Adrenal gland (tissue), 5 donors: ENCODE data around the gene PRPF6.

Source experiments
- CTCF ChIP-seq, 6 experiments: fragments of 450-650 bp in 4 of 6; fragments of 200-600 bp in 2 of 6; sonication (generic) in 1 of 6; IDR thresholded peaks; 1 replicate in 5 of 6; 2 replicates in 1 of 6; pipeline versions ENCODE4 v1.5.1 to v1.8.0; 2016 to 2021; ENCODE audit warnings: antibody characterized with exemption in 6 of 6, mild to moderate bottlenecking in 2 of 6, moderate library complexity in 1 of 6
- POLR2A ChIP-seq, 2 donors: fragments of 450-650 bp; IDR thresholded peaks; one replicate each; pipeline ENCODE4 v1.6.1; 2017; ENCODE audit warnings: antibody characterized with exemption in 2 of 2, mild to moderate bottlenecking in 2 of 2, moderate library complexity in 1 of 2
- donor health status: DM: no; HTN: no; CAD: no.

- TF ChIP-seq CTCF (IDR thresholded peaks at IDR 0.05) (no peak), POLR2A (IDR thresholded peaks at IDR 0.05) (no peak)
These were observed 10.1 kb upstream of the PRPF6 start for GRCh38 chr20:63970714-63971431.
